Measurements from ENCODE around the gene LSM4. TPM values are rescaled to one million over a fixed set of nuclear protein-coding genes. Genes with fewer than 3 reads are reported as not detected.

LSM4 gene
- total and polyA plus RNA-seq, 7 donors = 89.1 to 285 (median 144) TPM

DNA sequence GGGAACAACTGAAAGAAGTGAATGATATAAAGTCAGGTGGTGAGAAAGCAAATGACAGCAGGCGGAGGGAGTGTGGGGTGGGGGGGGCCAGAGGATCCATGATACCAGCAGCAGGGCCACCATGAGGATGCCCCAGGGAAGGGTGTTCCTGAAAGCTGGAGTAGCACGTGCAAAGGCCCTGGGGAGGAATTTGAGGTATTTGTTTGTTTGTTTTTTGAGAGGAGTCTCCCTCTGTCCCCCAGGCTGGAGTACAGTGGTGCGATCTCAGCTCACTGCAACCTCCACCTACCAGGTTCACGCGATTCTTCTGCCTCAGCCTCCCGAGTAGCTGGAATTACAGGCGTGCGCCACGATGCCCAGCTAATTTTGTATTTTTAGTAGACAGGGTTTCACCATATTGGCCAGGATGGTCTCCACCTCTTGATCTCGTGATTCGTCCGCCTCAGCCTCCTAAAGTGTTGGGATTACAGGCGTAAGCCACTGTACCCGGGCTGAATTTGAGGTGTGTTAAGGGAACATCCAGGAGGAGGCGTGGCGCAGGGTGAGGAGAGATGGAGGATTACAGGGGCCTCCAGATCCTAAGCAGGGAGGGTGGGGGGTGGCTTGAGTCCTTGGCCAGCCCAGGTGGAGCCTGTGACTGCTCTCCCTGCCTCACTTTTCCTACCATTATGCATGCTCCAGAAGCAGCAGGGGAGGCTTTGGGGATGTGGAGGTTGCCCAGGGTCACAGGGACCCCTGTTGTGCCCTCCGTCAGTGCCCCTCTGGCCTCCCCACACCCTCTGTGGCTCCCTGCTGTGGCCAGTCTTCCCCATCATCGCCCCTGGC, 29.0 kb downstream of the LSM4 start:
- H3K36me3 ChIP-seq = no peaks in the 10 kb centered on the region
- no peak for DNase-seq
- peak overlapping the region; percentile 96 to 100 (median 98) for H3K27ac ChIP-seq
- H3K4me3 ChIP-seq = peak overlapping the region in 3 of 4 donors; percentile 62 to 94 (median 71)
- peaks cover 0 to 29% (median 27%) of the 10 kb centered on the region in 4 donors for H3K4me1 ChIP-seq
- no peak for TF ChIP-seq POLR2A (IDR thresholded peaks at IDR 0.05)
- TF ChIP-seq, protein P1, sequence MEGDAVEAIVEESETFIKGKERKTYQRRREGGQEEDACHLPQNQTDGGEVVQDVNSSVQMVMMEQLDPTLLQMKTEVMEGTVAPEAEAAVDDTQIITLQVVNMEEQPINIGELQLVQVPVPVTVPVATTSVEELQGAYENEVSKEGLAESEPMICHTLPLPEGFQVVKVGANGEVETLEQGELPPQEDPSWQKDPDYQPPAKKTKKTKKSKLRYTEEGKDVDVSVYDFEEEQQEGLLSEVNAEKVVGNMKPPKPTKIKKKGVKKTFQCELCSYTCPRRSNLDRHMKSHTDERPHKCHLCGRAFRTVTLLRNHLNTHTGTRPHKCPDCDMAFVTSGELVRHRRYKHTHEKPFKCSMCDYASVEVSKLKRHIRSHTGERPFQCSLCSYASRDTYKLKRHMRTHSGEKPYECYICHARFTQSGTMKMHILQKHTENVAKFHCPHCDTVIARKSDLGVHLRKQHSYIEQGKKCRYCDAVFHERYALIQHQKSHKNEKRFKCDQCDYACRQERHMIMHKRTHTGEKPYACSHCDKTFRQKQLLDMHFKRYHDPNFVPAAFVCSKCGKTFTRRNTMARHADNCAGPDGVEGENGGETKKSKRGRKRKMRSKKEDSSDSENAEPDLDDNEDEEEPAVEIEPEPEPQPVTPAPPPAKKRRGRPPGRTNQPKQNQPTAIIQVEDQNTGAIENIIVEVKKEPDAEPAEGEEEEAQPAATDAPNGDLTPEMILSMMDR (IDR thresholded peaks at IDR 0.05) = no peak
- TF ChIP-seq POLR2AphosphoS5 (IDR thresholded peaks at IDR 0.05) = no peak
- TF ChIP-seq EP300 (IDR thresholded peaks at IDR 0.05) = no peak
- intact Hi-C loops (cut with DNase I) = loop anchor here (5.0 kb wide), 1 partner anchor 33 kb away; no protein-coding TSS in a partner anchor
- no peaks in the 10 kb centered on the region for H3K9me3 ChIP-seq
- 74 to 77% methylated on average over 18 of the region's 18 CpGs for WGBS, 2 donors
- no peaks in the 10 kb centered on the region for H3K27me3 ChIP-seq

DNA sequence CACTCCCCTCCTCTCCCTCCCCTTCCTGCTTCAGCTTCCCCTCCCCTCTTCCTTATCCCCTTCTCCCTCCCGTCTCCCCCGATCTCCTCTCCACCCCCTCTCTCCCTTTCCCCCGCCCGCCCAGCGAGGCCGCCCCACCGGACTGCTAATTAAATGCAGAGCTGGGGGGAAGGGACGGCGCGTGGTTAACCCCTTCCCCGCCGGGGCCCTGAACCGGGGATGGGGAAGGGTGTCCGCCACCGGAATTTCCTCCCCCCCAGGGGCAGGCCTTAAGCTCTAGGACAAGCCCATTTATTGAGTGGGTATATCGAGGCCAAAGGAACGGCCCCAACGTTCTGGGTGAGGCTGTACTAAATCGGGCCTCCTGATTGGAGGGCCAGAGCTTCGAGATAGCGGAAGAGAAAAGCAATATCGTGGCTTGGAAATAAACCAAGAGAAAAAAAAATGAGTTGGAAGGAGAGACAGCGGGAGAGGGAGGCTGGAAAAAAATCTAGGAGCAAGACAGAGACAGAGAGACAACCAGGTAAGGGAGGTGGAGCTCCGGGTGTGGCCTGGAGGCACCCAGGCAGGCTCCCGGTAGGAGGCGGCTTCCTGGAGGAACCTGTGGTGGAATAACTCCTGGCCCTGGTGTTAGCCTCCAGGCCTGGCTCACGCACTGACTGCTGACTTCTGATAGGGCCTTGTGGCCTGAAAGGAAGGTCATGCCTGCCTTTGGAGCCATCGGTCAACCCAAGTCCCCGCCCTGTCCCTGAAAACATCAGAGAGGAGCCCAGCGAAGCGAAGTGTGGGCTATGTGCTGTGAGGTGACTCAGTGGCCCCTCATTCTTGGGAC, 29.9 kb downstream of the LSM4 start:
- H3K27me3 ChIP-seq = no peaks in the 10 kb centered on the region
- peak; percentile 95 for DNase-seq
- intact Hi-C loops (cut with DNase I) = loop anchor here (5.0 kb wide), 1 partner anchor 34 kb away; no protein-coding TSS in a partner anchor
- H3K27ac ChIP-seq = peak overlapping the region; percentile 96 to 100 (median 98)
- peak in 1 of 2 donors; percentile 1 for TF ChIP-seq POLR2A (IDR thresholded peaks at IDR 0.05)
- peak in 2 of 4 donors; percentile 27 to 51 for TF ChIP-seq POLR2AphosphoS5 (IDR thresholded peaks at IDR 0.05)
- TF ChIP-seq, protein P1 (IDR thresholded peaks at IDR 0.05) = no peak
- TF ChIP-seq EP300 (IDR thresholded peaks at IDR 0.05) = peak in 2 of 4 donors; percentile 62 to 64
- no peaks in the 10 kb centered on the region for H3K9me3 ChIP-seq
- H3K4me1 ChIP-seq = peaks cover 0 to 33% (median 30%) of the 10 kb centered on the region in 4 donors
- peak overlapping the region; percentile 62 to 94 (median 74) for H3K4me3 ChIP-seq
- 7 to 14% methylated on average over 31 of the region's 31 CpGs for WGBS, 2 donors
- no peaks in the 10 kb centered on the region for H3K36me3 ChIP-seq

DNA sequence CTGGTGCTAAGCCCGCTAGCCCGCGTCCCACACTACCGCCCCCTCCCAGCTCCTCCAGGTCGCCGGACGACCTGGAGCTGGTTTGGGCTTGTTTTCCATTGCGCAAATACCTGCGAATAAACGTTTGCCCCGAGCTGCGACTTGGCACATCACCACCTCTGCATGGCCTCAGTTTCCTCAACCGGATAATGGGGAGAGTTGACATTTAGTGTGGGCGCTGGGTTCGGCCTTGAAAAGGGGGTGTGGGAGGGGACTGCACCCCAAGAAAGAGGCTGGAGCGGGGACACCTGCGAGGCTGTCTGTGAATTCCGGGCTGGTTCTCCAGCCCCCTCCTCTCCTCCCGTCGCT, 30.4 kb downstream of the LSM4 start:
- WGBS, 2 donors = 0% methylated on average over 20 of the region's 20 CpGs
- no peak for DNase-seq

More for the DNA sequence above, 30.4 kb downstream of the LSM4 start:
- H3K27me3 ChIP-seq = no peaks in the 10 kb centered on the region
- H3K36me3 ChIP-seq = no peaks in the 10 kb centered on the region
- TF ChIP-seq POLR2AphosphoS5 (IDR thresholded peaks at IDR 0.05) (peak in 1 of 4 donors; percentile 21), POLR2A (IDR thresholded peaks at IDR 0.05) (peak in 1 of 2 donors; percentile 21), EP300 (IDR thresholded peaks at IDR 0.05) (no peak)
- TF ChIP-seq, protein P1 (IDR thresholded peaks at IDR 0.05) = no peak
- no peaks in the 10 kb centered on the region for H3K9me3 ChIP-seq
- intact Hi-C loops (cut with DNase I) = loop anchor here (5.0 kb wide), 1 partner anchor 35 kb away; no protein-coding TSS in a partner anchor
- peaks cover 0 to 39% (median 33%) of the 10 kb centered on the region in 4 donors for H3K4me1 ChIP-seq
- H3K27ac ChIP-seq = peak overlapping the region; percentile 96 to 100 (median 98)
- H3K4me3 ChIP-seq = peak overlapping the region; percentile 62 to 94 (median 74)

Measured in sigmoid colon (tissue), 7 donors.